Testis (tissue), 3 donors: ENCODE measurements around the gene ECHDC3. TPM values are rescaled to one million over a fixed set of nuclear protein-coding genes. Genes with fewer than 3 reads are reported as not detected.

Experiments used
- DNase-seq: peaks from one replicate; pipeline ENCODE4 v3.0.0-alpha.2; 2019
- H3K27ac ChIP-seq, 2 donors: fragments of 200-600 bp; sonication (generic); one replicate each; pipeline ENCODE4 v1.5.1; 2019
- H3K27me3 ChIP-seq: fragments of 200-600 bp; sonication (generic); one replicate; pipeline ENCODE4 v1.5.1; 2019
- H3K36me3 ChIP-seq: fragments of 200-600 bp; sonication (generic); one replicate; pipeline ENCODE4 v1.5.1; 2017; ENCODE audit warnings: low read depth; ENCODE audit errors: missing control alignments
- H3K4me1 ChIP-seq: fragments of 200-600 bp; sonication (generic); one replicate; pipeline ENCODE4 v1.5.1; 2019
- H3K4me3 ChIP-seq, 2 donors: fragments of 200-600 bp; sonication (generic); one replicate each; pipeline ENCODE4 v1.5.1; 2017 to 2019
- H3K9me3 ChIP-seq: fragments of 200-600 bp; sonication (generic); one replicate; pipeline ENCODE4 v1.5.1; 2017
- POLR2A ChIP-seq: fragments of 450-650 bp; IDR thresholded peaks from one replicate; pipeline ENCODE4 v1.6.1; 2017; ENCODE audit warnings: antibody characterized with exemption, mild to moderate bottlenecking, moderate library complexity
- WGBS, 2 donors: methylation state at CpG; one replicate each; pipeline ENCODE4 v1.1.5; 2018; 5-methylcytosine and 5-hydroxymethylcytosine counted together
- intact Hi-C: fragments of 100-400 bp; cut with DNase I; formaldehyde crosslinking; loops from one replicate; pipeline ENCODE4 v1.15.1; 2023; ENCODE audit warnings: low total_unique reads
- polyA plus RNA-seq: library from polyadenylated mRNA; stranded (reverse); fragments of 350-450 nt; fragmentation: Illumina TruSeq; extraction: RNeasy Lipid Tissue Mini Kit (QIAGEN cat#74804); gene quantifications from one replicate; pipeline ENCODE4 v1.2.3, GENCODE V29; 2014; ENCODE audit warnings: low read depth, low replicate concordance; ENCODE audit not compliant: insufficient read depth
- total RNA-seq, 2 donors: library from RNA; depleted of rRNA; stranded (reverse); fragments of >200 nt; gene quantifications; one replicate each; pipeline ENCODE4 v1.2.3, GENCODE V29; 2016
- TF ChIP-seq, protein P1 (sequence below), 3 experiments: fragments of 450-650 bp in 2 of 3; fragments of 200-600 bp in 1 of 3; sonication (generic) in 1 of 3; IDR thresholded peaks; one replicate each; pipeline ENCODE4 v1.5.1; 2016 to 2019; ENCODE audit warnings: antibody characterized with exemption in 3 of 3, mild to moderate bottlenecking in 2 of 3, moderate library complexity in 1 of 3

Gene ECHDC3
- total and polyA plus RNA-seq, 3 donors from 2014 or later: 32.5 to 83.8 (median 61.7) TPM

DNA sequence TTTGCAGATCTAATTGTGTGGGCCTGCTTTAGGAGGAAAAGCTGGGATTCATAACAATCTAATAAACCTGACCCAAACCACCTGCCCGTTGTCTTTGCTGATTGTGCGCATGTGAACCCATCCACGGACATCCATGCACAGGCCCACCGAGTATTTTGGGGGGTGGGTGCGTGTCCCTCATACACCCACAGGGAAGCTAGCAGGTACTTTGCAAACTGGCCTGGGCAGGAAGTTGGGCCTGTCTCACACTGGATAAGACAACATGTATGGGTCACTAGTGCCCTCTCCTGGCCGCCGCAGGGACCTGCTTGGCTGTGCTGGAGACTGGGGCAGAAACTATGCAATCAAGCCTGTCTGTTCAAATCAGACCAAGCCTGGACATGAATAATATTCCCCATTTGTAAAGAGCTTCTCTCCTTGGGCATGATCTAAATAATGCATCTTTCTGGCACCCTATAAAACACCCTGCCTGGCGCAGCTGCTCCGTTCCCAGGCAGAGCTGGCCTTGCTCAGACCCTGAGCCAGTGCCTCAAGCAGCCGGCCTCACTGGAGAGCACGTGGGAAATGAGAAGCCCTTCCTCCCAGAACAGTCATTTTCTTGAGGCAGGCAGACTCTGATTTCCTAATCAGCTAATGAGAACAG, 15.8 kb downstream of the ECHDC3 start:
- WGBS, 2 donors: 36 to 39% methylated on average over 10 to 11 of the region's 11 CpGs
- peak overlapping the region; percentile 21 to 79 for H3K27ac ChIP-seq
- no peaks in the 10 kb centered on the region for H3K27me3 ChIP-seq
- H3K4me3 ChIP-seq: no peak overlapping the region
- peak; percentile 91 for DNase-seq
- no peak for TF ChIP-seq POLR2A
- TF ChIP-seq, protein P1, sequence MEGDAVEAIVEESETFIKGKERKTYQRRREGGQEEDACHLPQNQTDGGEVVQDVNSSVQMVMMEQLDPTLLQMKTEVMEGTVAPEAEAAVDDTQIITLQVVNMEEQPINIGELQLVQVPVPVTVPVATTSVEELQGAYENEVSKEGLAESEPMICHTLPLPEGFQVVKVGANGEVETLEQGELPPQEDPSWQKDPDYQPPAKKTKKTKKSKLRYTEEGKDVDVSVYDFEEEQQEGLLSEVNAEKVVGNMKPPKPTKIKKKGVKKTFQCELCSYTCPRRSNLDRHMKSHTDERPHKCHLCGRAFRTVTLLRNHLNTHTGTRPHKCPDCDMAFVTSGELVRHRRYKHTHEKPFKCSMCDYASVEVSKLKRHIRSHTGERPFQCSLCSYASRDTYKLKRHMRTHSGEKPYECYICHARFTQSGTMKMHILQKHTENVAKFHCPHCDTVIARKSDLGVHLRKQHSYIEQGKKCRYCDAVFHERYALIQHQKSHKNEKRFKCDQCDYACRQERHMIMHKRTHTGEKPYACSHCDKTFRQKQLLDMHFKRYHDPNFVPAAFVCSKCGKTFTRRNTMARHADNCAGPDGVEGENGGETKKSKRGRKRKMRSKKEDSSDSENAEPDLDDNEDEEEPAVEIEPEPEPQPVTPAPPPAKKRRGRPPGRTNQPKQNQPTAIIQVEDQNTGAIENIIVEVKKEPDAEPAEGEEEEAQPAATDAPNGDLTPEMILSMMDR (IDR thresholded peaks at IDR 0.05): peak; percentile 67 to 79 (median 74)
- H3K9me3 ChIP-seq: no peaks in the 10 kb centered on the region
- no peaks in the 10 kb centered on the region for H3K36me3 ChIP-seq
- intact Hi-C loops: loop anchor here (10.0 kb wide), 1 partner anchor 243 kb away; no protein-coding TSS in a partner anchor
- H3K4me1 ChIP-seq: peaks cover 24% of the 10 kb centered on the region

DNA sequence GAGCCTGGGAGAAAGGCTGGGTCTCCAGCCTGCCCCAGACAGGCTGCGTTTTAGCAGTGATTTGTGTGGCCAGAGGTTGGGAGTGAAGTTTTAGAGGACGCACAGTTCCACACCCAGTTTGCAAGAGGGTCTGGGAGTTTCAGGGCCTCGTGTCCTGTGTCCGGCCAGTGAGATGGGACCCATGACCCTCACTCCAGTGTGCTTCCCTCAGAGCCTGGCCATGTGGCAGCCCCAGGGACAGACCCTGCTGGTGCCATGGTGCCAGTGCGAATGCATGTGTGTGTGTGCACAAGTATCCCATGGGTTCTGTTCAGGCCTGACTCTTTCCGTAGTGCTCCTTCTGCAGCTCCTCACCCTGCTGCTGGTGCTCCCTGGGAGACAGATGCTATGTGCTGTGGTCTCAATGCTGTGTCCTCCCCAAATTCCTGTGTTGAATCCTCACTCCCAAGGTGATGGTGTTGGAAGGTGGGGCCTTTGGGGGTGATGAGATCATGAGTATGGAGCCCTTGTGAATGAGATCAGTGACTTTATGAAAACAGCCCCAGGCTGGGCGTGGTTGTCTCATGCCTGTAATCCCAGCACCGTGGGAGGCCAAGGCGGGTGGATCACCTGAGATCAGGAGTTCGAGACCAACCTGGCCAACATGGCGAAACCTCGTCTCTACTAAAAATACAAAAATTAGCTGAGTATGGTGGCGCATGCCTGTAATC, 16.5 kb downstream of the ECHDC3 start:
- DNase-seq: no peak
- H3K9me3 ChIP-seq: no peaks in the 10 kb centered on the region
- TF ChIP-seq, protein P1 (IDR thresholded peaks at IDR 0.05): no peak
- TF ChIP-seq POLR2A: no peak
- H3K36me3 ChIP-seq: no peaks in the 10 kb centered on the region
- H3K27me3 ChIP-seq: no peaks in the 10 kb centered on the region
- H3K4me1 ChIP-seq: peaks cover 24% of the 10 kb centered on the region
- H3K4me3 ChIP-seq: no peak overlapping the region
- 71 to 85% methylated on average over 11 to 13 of the region's 13 CpGs for WGBS, 2 donors
- peak overlapping the region; percentile 21 to 79 for H3K27ac ChIP-seq
- intact Hi-C loops: loop anchor here (10.0 kb wide), 1 partner anchor 244 kb away; no protein-coding TSS in a partner anchor

DNA sequence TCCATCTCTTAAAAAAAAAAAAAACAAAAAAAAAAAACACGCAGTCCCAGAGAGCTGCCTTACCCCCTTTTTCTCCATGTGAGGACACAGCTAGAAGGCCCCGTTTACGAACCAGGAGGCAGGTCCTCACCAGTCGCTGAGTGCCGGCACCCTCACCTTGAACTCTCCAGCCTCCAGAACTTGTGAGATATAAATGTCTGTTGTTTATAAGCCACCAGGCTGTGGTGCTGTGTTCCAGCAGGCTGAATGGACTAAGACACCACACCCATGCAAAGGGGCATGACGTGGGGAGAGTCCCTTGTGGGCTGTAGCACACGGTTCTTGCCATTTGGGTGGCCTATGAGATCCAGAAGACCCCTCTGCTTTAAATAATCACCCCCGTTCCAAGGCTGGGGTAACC, 17.2 kb downstream of the ECHDC3 start:
- peak; percentile 81 for DNase-seq
- TF ChIP-seq, protein P1 (IDR thresholded peaks at IDR 0.05): no peak
- no peak for TF ChIP-seq POLR2A
- no peak overlapping the region for H3K27ac ChIP-seq

DNA sequence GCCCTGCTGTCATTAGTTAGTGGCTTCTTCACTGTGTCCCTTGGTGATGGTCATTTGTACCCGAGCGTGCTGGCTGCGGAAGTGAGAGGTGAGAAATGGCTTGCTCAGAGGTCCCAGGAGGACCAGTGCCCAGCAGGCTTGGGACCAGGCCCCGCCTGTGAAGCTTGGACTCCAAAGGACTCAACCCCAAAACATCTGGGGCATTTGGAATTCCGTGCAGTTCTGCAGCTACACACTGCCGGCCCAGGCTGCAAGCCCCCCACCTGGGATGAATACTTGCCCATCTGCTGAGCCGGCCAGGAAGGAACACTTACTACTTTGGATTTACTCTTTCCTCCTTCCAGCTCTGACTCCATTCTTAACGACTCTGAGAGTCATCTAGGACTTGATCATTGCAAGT, 18.0 kb downstream of the ECHDC3 start:
- 85% methylated on average over 7 to 8 of the region's 8 CpGs for WGBS, 2 donors
- no peak overlapping the region for H3K4me3 ChIP-seq
- DNase-seq: no peak
- H3K36me3 ChIP-seq: no peaks in the 10 kb centered on the region
- intact Hi-C loops: no loop called here
- TF ChIP-seq, protein P1 (IDR thresholded peaks at IDR 0.05): no peak
- TF ChIP-seq POLR2A: no peak
- H3K9me3 ChIP-seq: no peaks in the 10 kb centered on the region
- H3K27me3 ChIP-seq: no peaks in the 10 kb centered on the region
- peaks cover 21% of the 10 kb centered on the region for H3K4me1 ChIP-seq
- H3K27ac ChIP-seq: no peak overlapping the region

More for the DNA sequence above, 17.2 kb downstream of the ECHDC3 start:
- Histone ChIP-seq H3K4me3 (no peak overlapping the region), H3K36me3 (no peaks in the 10 kb centered on the region), H3K4me1 (peaks cover 23% of the 10 kb centered on the region), H3K27me3 (no peaks in the 10 kb centered on the region), H3K9me3 (no peaks in the 10 kb centered on the region)
- intact Hi-C loops: loop anchor here (10.0 kb wide), 1 partner anchor 245 kb away; no protein-coding TSS in a partner anchor
- WGBS, 2 donors: 43 to 56% methylated on average over 8 of the region's 8 CpGs
